Measurements from ENCODE around the gene GOLGA7B.

Gene GOLGA7B

DNA sequence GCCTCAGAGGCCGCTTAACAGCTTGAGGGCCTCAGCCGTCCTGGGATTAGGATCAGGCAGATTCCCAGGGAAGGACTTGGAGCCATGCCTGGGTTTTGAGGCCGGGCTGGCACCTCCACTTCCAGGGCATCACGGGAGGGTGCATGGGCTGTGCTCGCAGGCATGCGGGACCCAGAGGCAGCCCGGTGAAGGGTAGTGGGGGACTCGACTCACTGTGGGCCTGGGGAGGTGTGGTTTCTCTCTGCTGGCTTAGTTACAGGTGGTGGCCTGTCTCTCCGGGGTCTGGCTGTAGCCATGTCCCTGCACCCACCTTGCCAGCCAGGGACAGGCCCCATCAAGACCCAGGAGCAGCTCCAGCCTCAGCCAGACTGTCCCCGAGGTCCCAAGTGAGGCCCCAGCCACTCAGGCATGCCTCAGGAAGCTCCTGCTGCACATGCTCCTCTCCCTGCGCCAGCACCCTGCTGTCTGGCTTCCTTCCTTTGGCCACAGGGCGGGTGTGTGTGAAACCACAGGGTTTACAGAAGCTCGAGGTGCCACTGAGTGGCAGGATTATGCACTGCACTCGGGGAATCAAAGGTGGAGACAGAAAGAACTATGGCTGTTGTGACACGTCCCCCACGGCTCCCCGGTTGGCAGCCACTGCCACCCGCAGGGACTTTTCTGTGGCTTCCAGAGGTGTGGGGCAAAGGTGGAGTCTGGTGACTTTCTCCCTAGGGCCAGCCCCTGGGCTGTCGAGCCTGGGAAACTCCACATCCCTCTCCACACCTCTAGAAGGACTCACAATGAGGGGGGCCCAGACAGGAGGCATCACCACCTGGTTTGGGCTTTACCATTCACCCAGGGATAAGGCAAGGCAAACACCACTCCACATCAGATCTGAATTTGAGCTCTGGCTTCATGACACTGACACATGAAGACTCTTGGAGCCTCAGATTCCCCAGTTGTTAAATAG, 19.7 kb downstream of the GOLGA7B start:
- DNase-seq: peak; percentile 81

DNA sequence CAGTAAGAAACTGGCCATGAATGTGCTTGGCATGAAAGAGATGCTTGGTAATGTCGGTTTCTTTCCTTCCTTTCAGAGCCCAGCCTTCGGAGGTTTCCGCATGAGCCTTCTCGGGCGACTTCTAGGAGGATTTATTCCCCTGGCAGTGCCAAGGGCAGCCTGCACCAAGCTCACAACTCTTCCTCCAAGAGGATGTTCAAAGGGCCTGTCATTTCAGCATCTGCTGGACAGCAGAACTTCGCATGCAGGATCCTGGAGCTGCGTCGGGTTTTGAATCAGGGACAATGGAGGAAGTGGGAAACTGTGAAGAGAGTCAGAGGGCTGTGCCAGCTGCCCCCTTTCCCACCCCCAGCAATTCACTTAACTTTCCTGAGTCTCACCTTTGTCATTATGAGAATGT, 21.3 kb downstream of the GOLGA7B start:
- DNase-seq: no peak

DNA sequence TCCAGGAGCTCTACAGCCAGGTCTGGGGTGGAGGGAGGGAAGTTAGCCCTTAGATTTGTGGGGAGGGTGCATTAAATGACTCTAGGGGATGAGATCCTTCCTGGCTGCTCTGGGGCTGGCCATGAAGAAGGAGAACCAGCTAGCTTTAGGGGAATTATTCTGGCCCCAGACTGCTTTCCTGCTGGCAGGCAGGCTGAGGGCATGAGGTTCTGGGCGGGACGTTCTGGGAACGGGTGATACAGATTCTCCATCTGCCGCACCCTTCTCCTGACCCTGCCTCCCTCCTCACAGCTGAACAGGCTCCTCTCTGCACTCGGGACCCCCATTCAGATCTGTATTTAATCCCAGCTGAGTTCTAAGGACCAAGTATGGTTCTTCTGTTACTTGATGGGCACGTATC, 23.9 kb downstream of the GOLGA7B start:
- DNase-seq: no peak

DNA sequence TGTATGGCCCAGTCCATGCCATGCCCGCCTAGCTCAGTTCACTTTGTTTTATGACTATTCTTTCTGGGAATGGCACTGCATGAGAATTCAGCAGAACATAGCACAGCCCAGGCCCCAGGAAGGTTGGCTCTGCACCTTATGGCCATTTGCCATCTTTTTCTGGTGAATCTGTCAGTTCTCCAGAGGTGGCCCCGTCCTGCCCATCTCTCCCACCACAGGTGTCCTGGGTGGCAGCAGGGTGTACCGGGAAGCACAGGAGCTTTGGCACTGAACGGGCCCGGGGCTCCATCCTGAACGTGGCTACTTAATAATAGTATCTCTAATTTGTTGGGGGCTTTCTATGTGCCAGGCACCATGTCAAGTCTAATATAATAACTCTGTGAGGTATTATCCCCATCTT, 24.7 kb downstream of the GOLGA7B start:
- DNase-seq: no peak

DNA sequence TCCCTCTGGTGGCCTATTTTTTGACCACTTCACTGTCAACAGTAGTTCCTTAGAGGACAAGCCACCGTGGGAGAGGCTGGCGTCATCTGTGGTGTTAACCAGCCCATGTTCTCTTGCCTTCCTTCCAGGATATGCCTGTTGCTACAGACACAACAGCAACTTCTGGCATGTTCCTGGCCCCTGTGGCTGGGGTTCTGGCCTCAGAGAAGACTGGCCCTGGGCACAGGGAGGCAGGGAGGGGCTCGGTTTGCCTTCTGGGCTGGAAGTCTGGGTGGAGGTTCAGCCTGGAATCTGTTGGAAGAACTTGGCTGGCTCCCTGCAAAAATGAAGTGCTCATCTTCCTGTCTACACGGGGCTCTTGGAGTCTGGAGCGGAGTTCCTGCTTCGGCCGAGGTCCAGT, 25.7 kb downstream of the GOLGA7B start:
- no peak for DNase-seq

DNA sequence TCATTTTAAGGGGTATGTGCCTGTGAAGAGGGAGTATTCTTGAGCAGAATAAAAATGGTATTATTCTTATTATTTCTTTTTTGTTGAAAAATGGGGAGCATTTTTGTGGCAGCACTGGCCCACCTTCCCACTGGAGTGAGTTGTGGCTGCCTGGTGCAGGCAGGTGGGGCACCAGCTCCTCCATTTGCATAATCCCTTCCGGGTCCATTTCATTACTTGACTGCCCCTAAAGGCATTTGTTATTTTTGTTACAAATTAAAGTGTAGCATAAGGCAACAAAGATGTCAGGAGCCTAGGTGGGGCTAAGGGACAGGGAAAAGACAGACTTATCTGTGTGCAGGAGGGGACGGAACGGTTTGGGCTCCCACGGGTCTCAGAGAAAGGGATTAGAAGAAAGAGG, 26.8 kb downstream of the GOLGA7B start:
- no peak for DNase-seq

DNA sequence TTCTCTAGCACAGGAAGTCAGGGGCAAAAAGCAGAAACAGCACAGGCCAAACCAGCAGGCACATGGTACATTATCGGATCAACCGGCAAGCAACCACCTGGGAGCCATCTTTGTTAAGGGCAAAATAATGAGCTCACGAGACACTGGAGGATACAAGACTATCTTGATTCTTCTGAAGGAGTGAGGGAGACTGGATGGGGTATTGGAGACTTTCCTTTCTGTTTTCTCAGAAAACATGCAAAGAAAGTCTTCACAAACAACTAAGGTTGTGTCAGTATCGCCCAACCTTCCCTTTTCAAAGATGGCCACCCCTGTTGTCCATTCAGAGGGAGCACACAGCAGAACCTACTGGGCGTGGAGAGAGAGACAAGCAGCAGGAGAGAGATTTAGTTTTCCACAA, 29.6 kb downstream of the GOLGA7B start:
- no peak for DNase-seq

DNA sequence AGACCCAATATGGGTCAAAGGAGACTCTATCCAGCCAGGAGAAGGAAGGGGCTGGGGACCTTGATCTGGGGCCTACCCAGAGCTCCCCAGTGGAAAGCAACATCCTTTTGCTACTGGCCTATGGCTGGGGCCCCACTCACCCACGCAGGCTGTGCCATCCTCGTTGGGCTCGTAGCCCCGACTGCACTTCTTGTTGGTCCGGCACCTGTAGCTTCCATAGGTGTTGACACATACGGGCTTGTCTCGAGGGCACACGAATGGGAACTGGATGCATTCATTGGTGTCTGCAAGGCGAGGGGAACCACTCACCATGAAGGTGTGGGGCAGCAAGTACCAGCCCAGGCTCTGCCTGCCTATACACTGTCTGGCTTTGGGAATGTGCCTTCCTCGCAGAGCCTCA, 30.5 kb downstream of the GOLGA7B start:
- DNase-seq: no peak

DNA sequence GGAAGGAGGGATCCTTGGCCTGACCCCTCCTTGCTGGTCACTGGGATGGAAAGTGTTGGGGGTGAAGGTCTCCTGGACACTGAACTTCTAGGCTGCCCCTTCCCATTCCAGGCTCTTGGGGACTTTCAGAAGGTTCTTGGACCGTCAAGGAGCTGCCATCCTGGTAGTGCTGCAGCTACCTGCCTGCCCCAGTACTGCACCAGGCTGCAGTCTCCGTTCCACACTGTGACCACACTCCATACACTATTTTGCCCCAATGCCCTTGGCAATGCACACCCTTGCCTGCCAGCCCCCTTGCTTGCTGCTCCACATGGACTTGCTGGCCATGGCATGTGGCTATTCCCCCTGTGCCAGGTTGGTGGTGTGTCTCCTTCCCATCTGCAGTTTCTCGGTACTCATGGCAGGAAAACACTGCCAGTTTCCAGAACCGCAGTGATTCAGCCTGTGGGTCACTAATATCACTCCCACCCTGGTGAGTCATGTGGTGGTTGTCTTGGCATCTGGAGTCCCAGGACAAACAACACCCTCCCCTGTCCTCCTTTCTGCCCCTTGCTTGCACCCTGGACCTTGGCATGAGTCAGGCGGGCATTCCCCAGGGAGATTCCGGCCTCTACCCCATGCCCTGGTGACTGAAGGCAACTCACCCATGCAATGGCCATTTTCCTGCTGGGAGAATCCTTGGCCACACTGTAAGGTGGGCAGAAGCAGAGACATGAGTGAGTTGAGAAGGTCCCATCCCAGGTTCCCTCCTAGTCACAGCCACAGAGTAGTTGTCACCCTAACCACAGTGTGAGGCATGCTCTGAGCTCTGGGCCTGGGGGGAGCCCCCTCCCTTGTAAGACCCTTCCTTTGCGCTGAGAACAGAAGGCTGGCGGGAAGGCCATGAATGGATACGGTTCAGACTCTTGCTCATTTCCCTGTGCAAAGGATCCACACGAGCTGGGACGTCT, 32.8 kb downstream of the GOLGA7B start:
- DNase-seq: no peak

DNA sequence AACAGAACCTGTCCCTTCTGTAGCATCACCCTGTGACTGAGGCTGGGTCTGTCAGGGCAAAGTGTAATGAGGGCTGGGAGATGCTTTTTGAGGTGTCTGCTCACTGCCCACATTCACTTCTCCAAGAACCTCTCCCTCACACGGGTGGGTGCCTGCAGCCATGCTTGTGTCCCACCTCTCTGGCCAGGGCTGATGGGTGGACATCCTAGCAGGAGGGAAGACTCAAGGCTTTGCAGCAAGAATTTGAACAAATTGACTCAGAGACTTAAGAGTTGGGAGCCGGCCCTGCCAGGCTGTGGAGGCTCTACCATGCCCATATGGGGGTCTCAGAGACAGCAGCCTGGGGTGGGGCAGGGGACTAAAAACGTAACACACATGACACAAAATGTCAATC, 33.4 kb downstream of the GOLGA7B start:
- DNase-seq: no peak

DNA sequence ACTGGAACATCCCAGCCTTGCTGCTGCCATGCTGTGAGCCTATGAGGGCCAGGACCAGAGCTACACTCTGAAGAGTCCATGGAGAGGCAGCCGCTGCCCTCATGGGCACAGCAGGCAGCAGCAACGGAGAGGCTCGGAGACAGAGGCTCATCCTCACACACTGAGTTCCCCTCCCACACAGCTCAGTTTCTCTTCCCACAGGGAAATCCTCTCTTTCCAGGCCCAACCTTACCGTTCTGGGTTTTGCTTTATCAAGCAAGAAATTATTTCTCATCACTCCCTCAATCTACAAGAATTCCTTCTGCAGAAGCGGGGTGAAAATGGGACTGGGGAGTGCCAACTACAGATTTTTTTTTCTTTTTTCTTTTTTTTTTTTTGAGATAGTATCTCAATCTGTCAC, 36.6 kb downstream of the GOLGA7B start:
- DNase-seq: no peak

DNA sequence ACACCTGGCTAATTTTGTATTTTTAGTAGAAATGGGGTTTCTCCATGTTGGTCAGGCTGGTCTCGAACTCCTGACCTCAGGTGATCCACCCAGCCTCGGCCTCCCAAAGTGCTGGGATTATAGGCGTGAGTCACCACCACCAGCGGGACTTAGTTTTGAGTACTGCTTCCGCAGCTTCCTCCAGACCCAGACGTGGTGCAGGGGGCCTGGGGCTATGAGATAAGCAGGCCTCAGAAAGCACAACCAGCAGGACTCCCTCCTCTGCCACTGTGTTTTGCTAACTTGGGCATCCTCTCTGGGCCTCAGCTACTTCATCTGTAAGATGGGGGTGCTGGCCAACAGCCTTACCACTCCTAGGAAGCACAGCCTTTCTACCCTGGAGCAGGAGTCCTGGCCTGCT, 37.8 kb downstream of the GOLGA7B start:
- DNase-seq: no peak

DNA sequence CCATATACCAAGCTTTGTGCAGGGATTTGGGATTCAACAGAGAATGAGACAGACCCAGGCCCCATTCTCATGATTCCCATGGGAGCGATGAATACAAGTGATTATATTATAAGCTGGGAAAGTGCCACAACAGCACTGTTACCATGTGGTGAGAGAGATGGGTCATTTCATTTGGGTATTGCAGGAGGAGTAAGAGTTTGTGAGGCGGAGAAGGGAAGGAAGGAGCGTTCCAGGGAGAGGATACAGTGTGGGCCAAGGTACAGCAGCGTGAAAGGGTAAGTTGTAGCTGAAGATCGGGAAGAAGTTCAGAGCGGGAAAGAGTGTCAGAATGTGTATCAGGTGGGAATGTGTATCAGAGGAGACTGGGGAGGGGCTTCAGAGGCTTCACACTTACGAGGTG, 38.5 kb downstream of the GOLGA7B start:
- no peak for DNase-seq

DNA sequence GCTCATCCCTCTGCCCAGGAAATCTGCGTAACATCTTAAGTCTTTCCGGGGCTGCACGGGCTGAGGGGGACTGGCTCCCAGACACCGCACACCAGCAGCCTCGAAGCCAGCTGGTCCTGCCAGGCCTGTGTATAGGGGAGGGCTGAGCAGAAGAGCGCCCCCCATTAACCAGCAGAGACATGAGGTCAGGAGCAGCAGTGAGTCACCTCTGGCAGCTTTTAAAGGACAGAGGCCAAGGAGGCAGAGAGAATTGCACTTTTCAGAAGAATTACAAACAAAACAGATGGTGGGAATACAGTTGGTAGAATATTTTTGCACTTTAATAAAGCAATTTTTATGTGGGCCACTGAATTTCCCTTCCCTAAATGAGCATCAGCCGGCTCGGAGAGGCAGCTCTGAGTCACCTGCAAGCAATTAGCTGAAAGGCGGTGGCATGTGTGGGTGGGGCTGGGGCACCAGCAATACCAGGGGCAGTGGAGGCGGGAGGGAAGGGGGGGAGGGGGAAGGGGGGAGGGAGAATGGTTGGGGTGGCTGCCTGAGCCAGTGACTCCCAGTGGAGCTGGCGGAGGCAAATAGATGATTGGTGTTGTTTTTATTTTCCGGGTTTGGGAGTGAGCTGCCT, 39.1 kb downstream of the GOLGA7B start:
- DNase-seq: peak; percentile 44

DNA sequence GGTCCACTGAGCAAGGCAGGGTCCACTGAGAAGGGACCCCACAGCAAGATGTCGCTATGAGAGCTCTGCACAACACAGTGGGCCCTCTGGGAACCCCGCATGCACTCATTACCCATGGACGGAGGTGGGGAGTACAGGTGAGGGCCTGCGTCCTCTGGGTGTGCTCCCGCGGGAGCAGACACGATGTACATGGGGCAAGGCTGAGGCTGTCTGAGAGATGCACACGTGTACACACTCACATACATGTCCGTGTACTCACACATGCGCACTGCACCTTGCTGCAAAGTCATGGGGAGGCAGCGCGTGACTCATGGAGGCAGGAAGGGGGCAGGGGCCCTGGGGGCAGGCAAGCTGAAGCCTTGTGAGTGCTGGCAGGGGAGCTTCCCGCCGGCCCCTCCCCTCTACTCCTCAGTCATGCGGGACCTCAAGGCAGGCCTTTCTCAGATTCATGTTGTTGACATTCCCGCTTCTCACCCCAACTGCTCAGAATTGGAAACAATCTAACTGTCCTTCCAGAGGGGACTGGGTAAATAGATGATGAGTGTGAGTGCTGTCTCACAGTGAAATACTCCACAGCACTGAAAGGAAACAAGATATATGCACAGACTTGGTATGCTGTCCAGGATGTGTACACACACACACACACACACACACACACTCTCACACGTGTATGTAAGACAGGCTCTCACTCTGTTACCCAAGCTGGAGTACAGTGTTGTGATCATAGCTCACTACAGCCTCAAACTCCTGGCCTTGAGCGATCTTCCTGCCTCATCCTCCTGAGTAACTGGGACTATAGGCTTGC, 40.0 kb downstream of the GOLGA7B start:
- peak; percentile 83 for DNase-seq

DNA sequence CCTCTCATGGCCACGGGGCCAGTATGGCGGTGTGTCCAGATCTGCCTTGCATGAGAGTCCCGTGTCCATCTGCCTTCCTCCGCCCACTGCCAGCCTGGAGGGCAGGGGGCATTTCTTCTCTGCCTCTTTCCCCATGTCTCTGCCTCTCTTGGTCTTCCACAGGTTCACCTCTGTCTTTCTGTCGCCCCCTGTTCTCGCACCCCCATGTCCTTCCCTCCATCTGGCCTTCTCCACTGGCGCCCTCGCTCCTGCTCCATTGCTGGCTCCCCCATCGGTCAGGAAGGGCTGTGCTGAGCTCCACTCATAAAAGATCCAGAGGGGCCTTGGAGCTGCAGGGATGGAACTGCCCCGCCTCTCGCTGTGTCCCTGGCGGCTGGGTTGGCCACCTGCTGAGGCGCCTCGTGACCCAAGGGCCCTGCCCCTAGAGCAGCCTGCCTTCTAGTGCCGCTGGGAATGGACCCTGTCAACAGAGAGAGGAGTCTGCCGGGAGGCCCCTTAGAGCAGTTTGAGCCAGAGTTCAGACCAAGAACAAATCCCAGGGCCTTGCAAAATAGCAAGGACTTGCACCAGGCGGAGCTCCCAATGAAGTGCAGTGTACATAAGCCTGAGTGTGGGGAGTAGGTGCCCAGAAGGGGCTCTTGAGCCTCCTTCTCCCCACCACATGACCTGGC, 42.0 kb downstream of the GOLGA7B start:
- no peak for DNase-seq

DNA sequence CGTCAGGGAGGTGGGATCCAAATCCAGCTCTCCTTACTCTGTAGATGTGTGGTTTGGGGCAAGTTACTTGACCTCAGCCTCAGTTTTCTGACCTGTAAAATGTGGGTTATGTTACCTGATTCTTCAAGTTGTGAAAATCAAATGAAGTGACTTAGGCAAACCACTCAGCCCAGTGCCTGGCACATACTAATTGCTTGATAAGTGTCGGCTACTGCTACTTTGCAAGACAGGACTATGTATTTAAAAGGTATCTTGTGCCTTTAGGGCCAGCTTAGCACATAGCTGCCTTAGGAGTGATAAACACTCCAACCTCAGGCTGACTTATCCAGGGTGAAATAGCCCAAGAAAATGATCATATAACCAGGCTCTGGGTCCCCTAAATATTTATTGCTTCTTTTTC, 42.9 kb downstream of the GOLGA7B start:
- no peak for DNase-seq

DNA sequence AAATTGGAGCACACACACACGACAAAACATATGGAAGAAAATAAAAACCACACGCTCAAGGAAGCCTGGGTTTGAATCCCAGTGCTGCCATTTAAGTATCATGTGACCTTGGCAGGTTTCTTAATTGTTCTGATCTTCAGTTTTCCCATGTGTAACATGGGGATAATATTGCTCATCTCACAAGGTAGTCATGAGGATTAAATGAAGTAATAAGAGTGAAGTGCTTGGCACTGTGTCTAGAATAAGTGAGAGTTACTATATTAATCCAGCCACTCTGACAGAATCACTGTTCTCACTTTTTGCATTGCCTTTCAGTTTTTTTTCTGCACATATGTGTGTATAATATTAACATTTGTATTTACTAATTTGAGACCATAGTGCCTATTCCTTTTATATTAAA, 43.3 kb downstream of the GOLGA7B start:
- DNase-seq: no peak

DNA sequence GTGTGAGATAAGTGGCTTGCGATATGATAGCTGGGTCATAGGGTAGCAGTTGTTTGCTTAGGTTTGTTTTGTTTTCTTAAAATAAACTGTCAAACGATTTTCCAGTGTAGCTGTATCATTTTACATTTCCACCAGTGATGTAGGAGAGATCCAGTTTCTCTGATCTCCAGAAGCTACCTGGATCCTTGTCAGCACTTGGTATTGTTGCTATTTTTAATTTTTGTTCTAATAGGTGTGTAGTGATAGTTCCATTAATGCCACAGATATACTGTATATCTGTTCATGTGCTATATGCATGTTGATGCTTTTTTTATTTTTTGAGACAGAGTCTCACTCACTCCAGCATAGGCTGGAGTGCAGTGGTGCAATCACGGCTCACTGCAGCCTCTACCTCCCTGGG, 44.4 kb downstream of the GOLGA7B start:
- DNase-seq: no peak

DNA sequence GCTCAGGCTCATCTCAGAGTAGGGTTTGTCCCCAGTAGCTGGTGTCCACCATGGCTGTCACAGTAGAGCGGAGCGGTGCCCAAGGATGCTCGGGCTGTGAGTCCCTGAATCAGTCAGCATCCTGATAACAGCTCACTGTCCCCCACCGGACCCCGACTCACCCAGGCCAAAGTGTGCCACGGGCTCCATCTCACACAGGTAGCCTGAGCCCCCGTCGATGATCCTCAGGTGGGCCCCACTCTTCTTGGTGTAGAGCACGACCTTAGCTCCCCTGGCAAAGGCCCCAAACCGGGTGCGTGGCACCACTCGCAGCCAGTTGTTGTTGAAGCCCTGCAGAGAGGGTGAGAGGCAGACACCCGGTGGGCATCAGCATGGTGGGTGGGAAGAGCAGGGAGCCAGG, 45.4 kb downstream of the GOLGA7B start:
- no peak for DNase-seq

DNA sequence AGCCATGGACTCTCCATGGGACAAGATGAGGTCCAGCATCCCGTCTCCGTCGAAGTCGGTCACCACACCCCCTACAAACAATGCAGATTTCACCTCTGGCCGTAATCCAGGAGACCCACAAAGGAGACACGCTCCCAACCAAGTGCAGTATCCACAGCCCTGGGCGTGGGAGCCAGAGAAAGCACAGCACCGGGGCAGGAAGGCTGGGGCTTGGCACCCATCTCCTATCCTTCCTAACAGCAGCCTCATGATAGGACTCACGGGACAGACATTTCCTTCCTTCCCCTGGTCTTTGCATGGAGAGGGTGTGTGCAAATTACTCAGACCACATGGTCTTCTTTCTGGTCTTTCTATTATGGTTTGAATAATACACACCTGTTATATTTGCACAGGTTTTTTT, 46.3 kb downstream of the GOLGA7B start:
- no peak for DNase-seq

DNA sequence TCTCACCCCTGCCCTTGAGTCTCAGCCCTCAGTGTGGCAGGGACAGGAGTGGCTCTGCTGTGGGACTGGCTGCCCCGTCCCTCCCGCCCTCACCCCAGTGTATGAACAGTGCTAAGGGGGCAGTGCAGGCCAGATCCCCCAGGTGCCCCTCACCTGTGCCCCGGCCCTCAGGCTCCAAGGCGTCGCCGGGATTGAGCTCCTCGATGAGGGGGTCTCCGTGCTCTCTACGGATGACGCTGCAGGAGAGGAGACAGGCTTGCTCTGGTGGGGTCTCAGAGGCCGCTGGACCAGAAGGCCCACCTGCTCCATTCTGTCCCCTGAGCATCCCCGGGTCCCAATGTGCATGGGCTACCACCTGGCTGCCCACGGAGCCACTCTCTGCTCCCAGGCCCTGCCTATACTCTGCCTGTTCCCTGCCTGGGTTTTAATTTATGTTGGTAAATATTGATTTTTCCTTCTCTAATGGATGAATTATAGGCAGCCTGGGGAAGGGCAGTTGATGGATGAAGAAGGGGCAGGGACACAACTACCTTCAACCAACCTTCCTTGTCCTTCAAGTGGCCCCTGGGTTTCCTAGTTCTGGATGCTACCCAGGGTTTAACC, 47.2 kb downstream of the GOLGA7B start:
- no peak for DNase-seq

Data from fibroblast of upper back skin (primary cell).